Fibroblast of mammary gland (primary cell): ENCODE results near the gene TMUB2.
"Not testable (repeated sequence)": the region's sequence is repeated elsewhere in the genome, so short reads cannot be mapped to it uniquely, and the experiment has no call there.

ENCODE experiments used
- DNase-seq: peaks from one replicate; pipeline ENCODE4 v3.0.0-alpha.2; 2010; ENCODE audit warnings: low read depth
- H3K4me3 ChIP-seq: 2 replicates; pipeline ENCODE4 v1.5.1; 2011; ENCODE audit warnings: low read depth, mild to moderate bottlenecking, low read length, moderate library complexity; ENCODE audit not compliant: control insufficient read depth
- CTCF ChIP-seq: conservative IDR thresholded peaks from 2 replicates; pipeline ENCODE4 v1.5.1; 2011; ENCODE audit warnings: low read depth, low read length, inconsistent platforms; ENCODE audit not compliant: control insufficient read depth, insufficient read depth

The TMUB2 gene

DNA sequence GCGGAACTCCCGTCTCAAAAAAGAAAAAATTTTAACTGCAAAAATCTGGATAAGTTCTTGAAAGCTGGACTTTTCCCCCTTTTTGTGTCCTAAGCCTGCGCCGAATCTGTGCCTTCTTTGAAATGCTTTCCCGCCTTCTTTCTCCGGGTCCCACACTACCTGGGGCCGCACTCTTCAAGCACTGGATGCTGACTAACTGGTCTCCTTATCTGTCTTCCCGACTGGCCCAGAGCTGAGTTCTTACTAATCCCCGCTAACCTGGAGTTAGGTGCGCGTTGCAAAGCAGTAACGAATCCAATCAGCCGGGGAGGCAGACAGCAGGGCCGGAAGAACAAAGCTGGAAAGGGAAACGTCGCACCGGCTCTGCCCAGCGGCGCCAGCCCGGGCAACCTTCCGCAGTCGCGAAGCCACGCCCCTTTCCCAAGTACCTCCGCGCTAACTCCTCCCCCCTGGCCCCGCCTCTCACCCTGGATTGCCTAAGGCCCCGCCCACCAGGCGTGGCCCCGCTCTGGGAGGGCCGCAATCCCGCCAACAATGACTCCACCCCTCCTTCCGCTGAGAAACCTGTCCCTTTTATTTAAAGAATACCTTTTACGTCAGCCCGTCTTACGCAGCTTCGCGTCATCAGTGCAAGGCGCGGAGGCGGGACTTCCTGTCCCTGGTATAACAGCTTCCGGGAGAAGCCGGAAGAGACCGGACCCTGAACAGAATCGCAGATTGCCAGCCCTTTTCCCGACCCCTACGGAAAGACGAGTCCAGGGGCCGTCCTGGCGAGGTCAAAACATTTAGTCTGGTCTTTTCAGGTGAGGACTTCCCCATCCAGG lies at the start of gene TMUB2:
TSS of gene TMUB2 (plus strand) at position 666 of the 824 bp plus-strand sequence. CDS start 737 bp downstream, outside the sequence.
- peak within 1 kb of the TSS; percentile 95 for H3K4me3 ChIP-seq
- DNase-seq: peak; percentile 99
- no peak for TF ChIP-seq CTCF

DNA sequence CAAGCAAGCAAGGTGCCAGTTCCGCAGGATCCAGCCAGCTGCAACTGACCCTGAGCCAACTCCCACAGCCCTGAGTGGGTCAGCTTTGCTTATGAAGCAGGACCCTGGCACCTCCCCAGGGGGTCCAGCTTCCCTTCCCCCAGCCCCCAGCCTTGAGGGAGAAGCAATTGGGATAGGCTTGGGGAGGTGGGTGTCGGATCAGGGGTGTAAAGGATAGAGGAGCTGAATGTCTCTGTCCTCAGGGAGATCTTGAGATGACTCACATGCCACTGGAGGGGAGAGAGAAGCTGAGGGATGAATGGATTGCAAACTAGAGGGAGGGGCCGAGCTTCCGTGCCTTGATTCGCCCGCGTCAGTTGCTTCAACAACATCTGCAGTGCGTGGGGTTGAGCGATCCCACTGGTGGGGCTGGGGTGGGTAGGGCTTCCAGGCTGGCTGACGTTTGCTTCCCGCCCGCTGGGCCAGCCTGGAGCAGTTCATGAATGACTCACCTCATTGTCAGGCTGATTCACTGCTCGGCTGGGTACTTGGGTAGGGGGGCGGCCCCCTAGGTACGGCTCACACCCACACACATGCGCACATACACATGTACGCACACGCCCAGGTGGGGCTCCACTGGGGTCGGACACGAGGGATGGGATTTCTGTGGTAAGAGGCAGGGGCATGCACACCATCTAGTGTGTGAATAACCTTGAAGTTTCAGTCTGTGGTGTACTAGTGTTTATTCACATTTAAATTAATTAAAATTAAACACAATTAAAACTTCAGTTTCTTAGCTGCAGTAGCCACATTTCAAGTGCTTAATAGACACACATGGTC lies 48.7 kb upstream of the TMUB2 start:
- TF ChIP-seq CTCF: no peak

DNA sequence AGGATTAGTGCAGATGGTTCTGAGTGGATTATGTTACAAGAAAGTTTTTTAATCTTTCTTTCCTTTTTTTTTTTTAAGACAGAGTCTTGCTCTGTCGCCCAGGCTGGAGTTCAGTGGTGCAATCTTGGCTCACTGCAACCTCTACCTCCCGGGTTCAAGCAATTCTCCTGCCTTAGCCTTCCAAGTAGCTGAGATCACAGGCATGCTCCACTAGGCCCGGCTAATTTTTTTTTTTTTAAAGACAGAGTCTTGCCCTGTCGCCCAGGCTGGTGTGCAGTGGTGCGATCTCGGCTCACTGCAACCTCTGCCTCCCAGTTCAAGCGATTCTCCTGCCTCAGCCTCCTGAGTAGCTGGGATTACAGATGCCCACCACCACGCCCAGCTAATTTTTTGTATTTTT lies 42.9 kb upstream of the TMUB2 start:
- DNase-seq, H3K4me3 ChIP-seq: not testable (repeated sequence)

More for the DNA sequence above, 48.7 kb upstream of the TMUB2 start:
- peak; percentile 100 for DNase-seq
- H3K4me3 ChIP-seq: peak overlapping the region; percentile 28

DNA sequence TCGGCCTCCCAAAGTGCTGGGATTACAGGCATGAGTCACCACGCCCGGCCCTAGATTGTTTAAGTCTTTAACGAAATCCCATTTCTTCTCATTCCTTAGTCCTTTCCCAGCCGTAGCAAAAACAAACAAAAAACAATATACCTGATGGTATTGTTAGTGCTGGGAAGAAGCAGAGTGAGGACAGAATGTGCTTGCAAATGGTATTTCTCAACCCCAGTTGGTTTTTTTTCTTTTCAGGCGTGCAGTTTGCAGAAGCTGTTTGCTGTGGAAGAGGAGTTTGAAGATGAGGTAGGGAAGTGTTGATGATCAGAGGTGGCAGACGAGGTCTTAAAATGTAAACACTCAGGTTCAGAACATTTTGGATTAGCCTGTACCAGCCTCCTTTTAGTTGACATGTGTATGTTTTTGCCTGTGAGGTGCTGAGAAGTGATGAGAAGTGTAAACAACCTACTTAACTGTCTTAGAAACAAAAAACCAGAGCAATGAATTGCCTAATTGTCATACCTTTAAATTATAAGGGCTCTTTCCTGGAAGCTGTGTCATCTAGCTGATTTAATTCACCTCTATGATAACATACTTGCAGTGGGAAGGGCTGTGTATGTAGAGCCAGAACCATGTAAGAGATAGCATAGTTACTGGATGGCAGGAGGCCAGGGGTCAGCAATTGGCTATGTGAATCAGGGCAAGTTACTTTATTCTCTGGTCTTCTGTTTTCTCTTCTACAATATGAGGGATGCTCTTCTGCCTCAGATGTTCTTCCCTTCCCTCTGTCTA lies 41.6 kb upstream of the TMUB2 start:
- H3K4me3 ChIP-seq: no peak overlapping the region
- DNase-seq: no peak
- no peak for TF ChIP-seq CTCF

- no peak for TF ChIP-seq CTCF
- no peak overlapping the region for H3K4me3 ChIP-seq
- no peak for DNase-seq
These were observed 40.1 kb upstream of the TMUB2 start for GRCh38 chr17:44146375-44147346.

DNA sequence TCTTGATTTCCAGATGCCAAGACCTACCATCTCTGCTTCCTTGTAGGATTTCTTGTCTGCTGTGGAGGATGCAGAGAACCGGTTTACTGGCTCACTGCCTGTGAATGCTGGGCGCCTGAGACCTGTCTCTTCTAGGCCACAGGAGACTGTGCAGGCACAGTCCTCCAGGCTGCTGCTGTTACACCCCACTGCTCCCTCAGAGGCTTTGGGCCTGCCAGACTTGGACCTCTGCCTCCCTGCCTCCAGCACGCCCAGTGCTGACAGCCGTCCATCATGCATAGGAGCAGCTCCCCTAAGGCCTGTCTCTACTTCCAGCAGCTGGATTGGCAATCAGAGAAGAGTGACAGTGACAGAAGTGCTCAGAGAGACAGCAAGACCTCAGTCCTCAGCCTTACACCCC lies 39.0 kb upstream of the TMUB2 start:
- no peak for TF ChIP-seq CTCF
- no peak overlapping the region for H3K4me3 ChIP-seq
- DNase-seq: no peak

DNA sequence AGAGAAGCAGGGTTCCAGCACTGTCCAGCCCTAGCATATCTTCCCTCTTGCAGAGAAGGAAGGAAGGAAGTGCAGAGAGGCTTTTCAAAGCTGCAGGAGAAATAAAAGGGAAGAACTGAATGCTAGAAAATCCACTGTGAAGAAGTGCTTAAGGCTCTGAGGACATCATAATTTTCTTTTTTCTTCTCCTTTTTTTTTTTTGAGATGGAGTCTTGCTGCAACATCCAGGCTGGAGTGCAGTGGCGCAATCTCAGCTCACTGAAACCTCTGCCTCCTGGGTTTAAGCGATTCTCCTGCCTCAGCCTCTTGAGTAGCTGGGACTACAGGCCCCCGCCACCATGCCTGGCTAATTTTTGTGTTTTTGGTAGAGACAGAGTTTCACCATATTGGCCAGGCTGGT lies 37.7 kb upstream of the TMUB2 start:
- not testable (repeated sequence) for H3K4me3 ChIP-seq, DNase-seq
